Upper lobe of right lung (tissue), 1 donor: Measurements from ENCODE around the gene SGK1. TPM values are rescaled to one million over a fixed set of nuclear protein-coding genes. Genes with fewer than 3 reads are reported as not detected.
A peak's percentile ranks its signal among the peaks of the same experiment; 100 is the strongest.
"Not testable (repeated sequence)": the region's sequence is repeated elsewhere in the genome, so short reads cannot be mapped to it uniquely, and the experiment has no call there.

Experiments
- ATAC-seq: fragments of 200-7000 bp; cut with Tn5 transposase; one replicate; pipeline ENCODE4 v1.9.1; 2020; ENCODE audit warnings: mild to moderate bottlenecking, moderate library complexity
- DNase-seq: peaks from one replicate; pipeline ENCODE4 v3.0.0-alpha.2; 2020
- H3K27ac ChIP-seq: fragments of 200-600 bp; one replicate; pipeline ENCODE4 v1.8.0; 2022
- H3K27me3 ChIP-seq: fragments of 200-600 bp; one replicate; pipeline ENCODE4 v1.8.0; 2022; ENCODE audit warnings: mild to moderate bottlenecking
- H3K36me3 ChIP-seq: fragments of 200-600 bp; one replicate; pipeline ENCODE4 v1.8.0; 2022
- H3K4me1 ChIP-seq: fragments of 200-600 bp; one replicate; pipeline ENCODE4 v1.8.0; 2022
- H3K4me3 ChIP-seq: fragments of 200-600 bp; one replicate; pipeline ENCODE4 v1.8.0; 2022; ENCODE audit warnings: mild to moderate bottlenecking
- H3K9me3 ChIP-seq: fragments of 200-600 bp; one replicate; pipeline ENCODE4 v1.8.0; 2022
- intact Hi-C: fragments of 100-400 bp; cut with DNase I; formaldehyde crosslinking; loops from one replicate; pipeline ENCODE4 v1.11.0; 2022
- total RNA-seq: library from RNA; stranded (reverse); fragmentation: NEBNext Ultra II Directional; extraction: Animal tissue kit (Norgen Biotek cat#: 25700); gene quantifications from one replicate; pipeline ENCODE4 v1.2.1, GENCODE V29; 2021
- TF ChIP-seq, protein P1 (sequence below): fragments of 200-600 bp; IDR thresholded peaks from one replicate; pipeline ENCODE4 v1.8.0; 2022; ENCODE audit warnings: antibody characterized with exemption
- donor health status: DM: no; HTN: yes; CAD: no; lungs with severe emphysema.

Gene SGK1
- total RNA-seq, 1 donor from 2014 or later, result 204 TPM

DNA sequence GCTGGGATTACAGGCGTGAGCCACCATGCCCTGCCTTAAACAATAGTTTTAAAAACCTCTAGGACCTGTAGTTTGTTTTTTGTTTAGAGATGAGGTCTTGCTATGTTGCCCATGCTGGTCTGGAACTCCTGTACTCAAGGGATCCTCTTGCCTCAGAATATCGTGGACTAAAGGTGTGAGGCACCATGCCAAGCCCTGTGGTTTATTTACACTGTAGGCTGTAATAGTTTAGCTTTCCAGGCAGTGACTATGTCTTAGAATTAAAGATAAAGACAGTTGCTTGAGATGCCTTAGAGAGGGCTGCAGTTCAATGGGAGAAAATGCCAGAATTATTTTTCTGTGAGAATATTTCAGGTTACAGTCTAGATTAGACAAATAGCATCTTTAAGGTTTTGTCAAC lies 72.9 kb downstream of the SGK1 start:
- DNase-seq (no peak), ATAC-seq (no peak)
- H3K9me3 ChIP-seq, result no peaks in the 10 kb centered on the region
- TF ChIP-seq, protein P1, sequence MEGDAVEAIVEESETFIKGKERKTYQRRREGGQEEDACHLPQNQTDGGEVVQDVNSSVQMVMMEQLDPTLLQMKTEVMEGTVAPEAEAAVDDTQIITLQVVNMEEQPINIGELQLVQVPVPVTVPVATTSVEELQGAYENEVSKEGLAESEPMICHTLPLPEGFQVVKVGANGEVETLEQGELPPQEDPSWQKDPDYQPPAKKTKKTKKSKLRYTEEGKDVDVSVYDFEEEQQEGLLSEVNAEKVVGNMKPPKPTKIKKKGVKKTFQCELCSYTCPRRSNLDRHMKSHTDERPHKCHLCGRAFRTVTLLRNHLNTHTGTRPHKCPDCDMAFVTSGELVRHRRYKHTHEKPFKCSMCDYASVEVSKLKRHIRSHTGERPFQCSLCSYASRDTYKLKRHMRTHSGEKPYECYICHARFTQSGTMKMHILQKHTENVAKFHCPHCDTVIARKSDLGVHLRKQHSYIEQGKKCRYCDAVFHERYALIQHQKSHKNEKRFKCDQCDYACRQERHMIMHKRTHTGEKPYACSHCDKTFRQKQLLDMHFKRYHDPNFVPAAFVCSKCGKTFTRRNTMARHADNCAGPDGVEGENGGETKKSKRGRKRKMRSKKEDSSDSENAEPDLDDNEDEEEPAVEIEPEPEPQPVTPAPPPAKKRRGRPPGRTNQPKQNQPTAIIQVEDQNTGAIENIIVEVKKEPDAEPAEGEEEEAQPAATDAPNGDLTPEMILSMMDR, result no peak
- H3K27ac ChIP-seq, result no peak overlapping the region
- H3K4me3 ChIP-seq, result no peak overlapping the region
- intact Hi-C loops, result no loop called here
- H3K4me1 ChIP-seq, result peaks cover 3% of the 10 kb centered on the region
- H3K36me3 ChIP-seq, result no peaks in the 10 kb centered on the region
- no peaks in the 10 kb centered on the region for H3K27me3 ChIP-seq

DNA sequence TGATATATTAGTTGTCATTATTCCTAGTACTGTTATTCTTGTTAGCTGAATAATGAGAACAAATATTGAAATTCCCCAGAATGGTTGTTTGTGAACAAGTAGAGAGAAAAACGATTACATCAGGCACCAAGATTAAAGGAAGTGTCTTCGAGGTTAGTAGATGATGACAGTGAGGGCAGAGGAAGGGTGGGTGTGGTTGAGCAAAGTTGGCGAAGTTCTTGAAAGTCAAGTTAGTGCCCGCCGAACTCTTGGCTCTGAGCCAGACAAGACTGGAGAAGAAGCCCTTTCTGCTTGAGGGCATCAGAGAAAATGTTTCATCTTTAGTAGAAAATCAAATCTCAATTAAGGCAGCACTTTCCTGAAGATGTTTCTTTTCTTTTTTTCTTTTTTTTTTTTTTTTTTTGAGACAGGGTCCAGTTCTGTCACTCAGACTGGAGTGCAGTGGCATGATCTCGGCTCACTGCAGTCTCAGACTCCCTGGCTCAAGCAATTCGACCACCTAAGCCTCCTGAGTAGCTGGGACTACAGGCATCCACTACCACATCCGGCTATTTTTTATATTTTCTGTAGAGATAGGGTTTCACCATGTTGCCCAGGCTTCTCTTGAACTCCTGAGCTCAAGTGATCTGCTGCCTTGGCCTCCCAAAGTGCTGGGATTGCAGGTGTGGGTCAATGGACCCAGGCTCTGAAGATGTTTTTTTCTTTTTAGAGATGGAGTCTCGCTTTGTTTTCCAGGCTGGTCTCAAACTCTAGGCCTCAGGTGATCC lies 77.1 kb downstream of the SGK1 start:
- Histone ChIP-seq H3K4me3 (no peak overlapping the region), H3K27ac (no peak overlapping the region), H3K27me3 (no peaks in the 10 kb centered on the region), H3K36me3 (no peaks in the 10 kb centered on the region), H3K4me1 (no peaks in the 10 kb centered on the region), H3K9me3 (no peaks in the 10 kb centered on the region)
- ATAC-seq (peak; percentile 85), DNase-seq (peak; percentile 82)
- TF ChIP-seq, protein P1, result no peak
- intact Hi-C loops, result no loop called here

DNA sequence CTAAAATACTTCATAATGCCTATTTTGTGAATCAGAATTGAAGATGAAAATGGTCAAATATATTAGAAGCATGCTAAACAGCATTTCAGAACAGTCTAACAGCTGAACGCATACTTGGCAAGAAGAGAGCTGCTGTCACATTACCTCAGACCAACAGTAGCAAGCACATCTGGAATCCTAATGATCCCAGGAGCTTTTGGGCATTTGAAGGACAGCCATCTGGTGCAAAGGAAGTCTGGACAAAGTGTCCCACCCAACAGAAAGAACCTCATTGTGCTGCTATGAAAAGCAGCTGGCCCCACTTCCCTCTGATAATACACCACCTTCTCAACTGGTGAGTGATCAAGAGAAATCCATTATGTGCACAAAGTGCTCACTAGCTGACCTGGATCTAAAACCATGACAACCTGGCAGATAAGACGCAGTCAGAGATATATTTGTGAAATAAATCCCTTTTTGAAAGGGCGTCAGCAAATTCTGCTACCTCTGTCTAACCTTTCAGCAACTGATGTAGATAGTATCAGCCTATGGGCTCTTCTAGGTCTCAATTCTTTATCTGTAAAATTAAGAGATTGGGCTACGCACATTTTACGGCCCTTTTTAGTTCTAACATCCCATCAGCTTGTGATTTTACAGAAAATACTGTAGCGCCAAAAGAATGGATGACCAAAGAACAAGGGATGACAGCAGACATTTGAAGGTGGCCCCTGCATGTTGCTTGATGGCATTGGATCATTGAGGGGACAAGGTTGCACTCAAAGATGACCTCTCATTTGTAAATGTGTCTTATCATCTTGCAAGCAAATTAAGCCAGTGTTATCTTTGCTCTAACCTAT lies 78.7 kb downstream of the SGK1 start:
- DNase-seq (no peak), ATAC-seq (no peak)
- Histone ChIP-seq H3K4me1 (no peaks in the 10 kb centered on the region), H3K36me3 (no peaks in the 10 kb centered on the region), H3K27ac (no peak overlapping the region), H3K4me3 (no peak overlapping the region), H3K27me3 (no peaks in the 10 kb centered on the region), H3K9me3 (no peaks in the 10 kb centered on the region)
- TF ChIP-seq, protein P1, result no peak
- intact Hi-C loops, result no loop called here

DNA sequence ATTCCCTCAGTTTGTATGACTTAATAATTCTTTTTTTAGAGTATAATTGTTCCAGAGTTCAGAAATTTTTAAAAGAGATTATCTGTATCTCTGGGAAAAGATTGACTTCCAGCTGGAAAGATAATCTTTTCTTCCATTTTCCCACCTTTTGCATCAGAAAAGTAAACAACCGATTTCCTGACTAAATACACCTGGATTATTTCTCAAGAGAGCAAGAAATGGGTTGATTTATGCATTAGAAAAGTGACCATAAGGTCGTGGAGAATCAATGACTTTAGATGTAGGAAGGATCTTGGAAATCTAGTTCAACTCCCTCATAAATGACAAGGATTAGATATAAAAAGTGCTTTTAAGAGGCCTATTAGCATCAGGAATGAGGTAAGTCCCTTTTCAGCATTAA lies 79.9 kb downstream of the SGK1 start:
- Histone ChIP-seq H3K4me1 (no peaks in the 10 kb centered on the region), H3K4me3 (no peak overlapping the region), H3K9me3 (no peaks in the 10 kb centered on the region), H3K27ac (no peak overlapping the region), H3K27me3 (no peaks in the 10 kb centered on the region), H3K36me3 (no peaks in the 10 kb centered on the region)
- TF ChIP-seq, protein P1, result no peak
- intact Hi-C loops, result no loop called here
- DNase-seq, result no peak
- ATAC-seq, result no peak

DNA sequence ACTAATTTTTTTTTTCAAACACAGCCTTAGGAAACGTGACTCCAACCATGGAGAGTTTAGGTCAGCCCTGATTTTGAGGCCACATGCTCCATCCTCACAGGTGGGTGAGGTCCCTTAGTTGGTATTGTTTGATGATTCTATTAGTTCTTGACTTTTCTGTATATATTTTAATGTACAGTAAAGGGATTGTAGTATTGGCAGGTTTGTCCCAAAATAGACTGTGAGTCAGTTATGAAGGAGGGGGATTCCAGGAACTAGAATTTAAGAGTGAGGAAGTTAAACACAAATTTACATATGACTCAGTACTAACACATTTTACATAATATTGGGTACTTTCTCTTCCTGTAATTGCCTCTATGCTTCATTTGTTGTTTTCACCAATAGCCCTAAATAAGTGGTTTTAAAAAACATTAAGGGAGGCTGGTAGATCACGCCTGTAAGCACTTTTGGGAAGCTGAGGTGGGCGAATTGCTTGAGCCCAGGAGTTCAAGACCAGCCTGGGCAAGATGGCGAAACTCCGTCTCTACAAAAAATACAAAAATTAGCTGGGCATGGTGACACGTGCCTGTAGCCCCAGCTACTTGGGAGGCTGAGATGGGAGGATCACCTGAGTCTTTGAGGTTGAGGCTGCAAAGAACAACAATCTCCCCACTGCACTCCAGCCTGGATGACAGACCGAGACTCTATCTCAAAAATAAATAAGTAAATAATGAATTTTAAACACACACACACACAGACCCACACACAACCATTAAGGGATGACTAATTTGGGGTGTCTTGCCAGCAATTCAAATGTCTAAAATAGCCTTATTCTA lies 81.8 kb downstream of the SGK1 start:
- Histone ChIP-seq H3K4me3 (no peak overlapping the region), H3K27ac (no peak overlapping the region)
- intact Hi-C loops, result no loop called here

DNA sequence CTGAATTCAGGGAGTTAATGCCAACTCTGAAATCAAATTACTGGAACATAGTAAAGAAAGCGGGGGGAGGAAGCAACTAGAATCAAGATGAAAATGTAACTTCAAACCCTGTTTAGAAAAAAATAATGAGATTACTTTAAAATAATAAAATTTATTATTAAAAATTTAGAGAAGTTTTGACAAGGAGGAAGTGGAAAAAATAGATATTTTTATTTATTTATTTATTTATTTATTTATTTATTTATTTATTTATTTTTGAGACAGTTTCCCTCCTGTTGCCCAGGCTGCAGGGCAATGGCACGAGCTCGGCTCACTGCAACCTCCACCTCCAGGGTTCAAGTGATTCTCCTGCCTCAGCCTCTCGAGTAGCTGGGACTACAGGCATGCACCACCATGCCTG lies 82.6 kb downstream of the SGK1 start:
- H3K4me3 ChIP-seq, H3K9me3 ChIP-seq, H3K36me3 ChIP-seq, ATAC-seq, H3K27ac ChIP-seq, H3K4me1 ChIP-seq, DNase-seq, intact Hi-C loops, H3K27me3 ChIP-seq: not testable (repeated sequence)

More for the DNA sequence above, 81.8 kb downstream of the SGK1 start:
- DNase-seq (no peak), ATAC-seq (peak; percentile 87)
- Histone ChIP-seq H3K9me3 (no peaks in the 10 kb centered on the region), H3K36me3 (no peaks in the 10 kb centered on the region), H3K27me3 (no peaks in the 10 kb centered on the region), H3K4me1 (no peaks in the 10 kb centered on the region)
- TF ChIP-seq, protein P1, result no peak
